ENCODE results near the gene BSDC1.
"Not testable (repeated sequence)": the region's sequence is repeated elsewhere in the genome, so short reads cannot be mapped to it uniquely, and the experiment has no call there.

Gene BSDC1

GRCh38 chr1:32394141-32394889 is at the start of gene BSDC1:
TSS of gene BSDC1 (minus strand) at chr1:32394441. CDS start at chr1:32394414, 27 bp downstream.
- peaks cover 7% of the 10 kb centered on the region; the same call in 1 of the 2 replicates for H3K4me1 ChIP-seq (ENCODE audit: control insufficient read depth, insufficient read depth, low read length)
- peak within 1 kb of the TSS; percentile 99 for H3K27ac ChIP-seq (ENCODE audit: low read depth, low read length)
- peaks cover 35% of the 10 kb centered on the region for H3K36me3 ChIP-seq (ENCODE audit: control insufficient read depth, insufficient read depth, low read length)
- H3K27me3 ChIP-seq (ENCODE audit: control insufficient read depth, insufficient read depth, low read length) = no peaks in the 10 kb centered on the region
- no peaks in the 10 kb centered on the region for H3K9me3 ChIP-seq (ENCODE audit: control insufficient read depth, insufficient read depth, low read length)
- peak within 1 kb of the TSS; percentile 94 for H3K9ac ChIP-seq (ENCODE audit: low read depth, low read length)
- H3K4me3 ChIP-seq (ENCODE audit: low read depth, low read length) = peak within 1 kb of the TSS; percentile 76

DNA sequence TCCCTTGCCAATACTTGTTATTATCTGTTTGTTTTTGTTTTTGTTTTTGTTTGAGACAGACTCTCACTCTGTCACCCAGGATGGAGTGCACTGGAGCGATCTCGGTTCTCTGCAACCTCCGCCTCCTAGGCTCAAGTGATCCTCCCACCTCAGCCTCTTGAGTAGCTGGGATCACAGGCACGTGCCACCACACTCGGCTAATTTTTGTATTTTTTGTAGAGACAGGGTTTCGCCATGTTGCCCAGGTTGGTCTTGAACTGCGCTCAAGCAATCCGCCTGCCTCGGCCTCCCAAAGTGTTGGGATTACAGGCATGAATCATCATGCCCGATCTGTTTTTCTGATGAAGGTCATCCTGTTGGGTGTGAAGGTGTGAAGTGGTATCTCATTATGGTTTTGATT is 47.2 kb upstream of the BSDC1 start:
- H3K4me3 ChIP-seq (ENCODE audit: low read depth, low read length); H3K9ac ChIP-seq (ENCODE audit: low read depth, low read length); H3K36me3 ChIP-seq (ENCODE audit: control insufficient read depth, insufficient read depth, low read length); H3K27ac ChIP-seq (ENCODE audit: low read depth, low read length); H3K9me3 ChIP-seq (ENCODE audit: control insufficient read depth, insufficient read depth, low read length); H3K27me3 ChIP-seq (ENCODE audit: control insufficient read depth, insufficient read depth, low read length): not testable (repeated sequence)
- H3K4me1 ChIP-seq (ENCODE audit: control insufficient read depth, insufficient read depth, low read length) = peaks cover 40% of the 10 kb centered on the region

DNA sequence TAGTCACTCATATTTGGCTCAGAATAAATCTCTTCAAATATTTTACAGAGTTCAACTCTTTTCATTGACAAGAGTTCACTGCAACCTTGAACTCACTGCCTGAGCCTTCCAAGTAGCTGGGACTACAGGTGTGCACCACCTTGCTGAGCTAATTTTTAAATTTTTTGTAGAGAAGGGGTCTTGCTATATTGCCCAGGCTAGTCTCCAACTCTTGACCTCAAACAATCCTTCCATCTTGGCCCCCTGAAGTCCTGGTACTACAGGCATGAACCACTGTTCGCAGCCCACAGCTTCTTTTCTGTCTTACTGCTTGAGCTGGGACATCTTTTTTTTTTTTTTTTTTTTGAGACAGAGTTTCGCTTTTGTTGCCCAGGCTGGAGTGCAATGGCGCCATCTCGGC is 44.5 kb upstream of the BSDC1 start:
- H3K9ac ChIP-seq (ENCODE audit: low read depth, low read length); H3K27me3 ChIP-seq (ENCODE audit: control insufficient read depth, insufficient read depth, low read length); H3K4me3 ChIP-seq (ENCODE audit: low read depth, low read length); H3K36me3 ChIP-seq (ENCODE audit: control insufficient read depth, insufficient read depth, low read length); H3K9me3 ChIP-seq (ENCODE audit: control insufficient read depth, insufficient read depth, low read length): not testable (repeated sequence)
- Histone ChIP-seq H3K4me1 (ENCODE audit: control insufficient read depth, insufficient read depth, low read length) (peaks cover 16% of the 10 kb centered on the region), H3K27ac (ENCODE audit: low read depth, low read length) (peak overlapping the region; percentile 94)

- Histone ChIP-seq H3K4me1 (ENCODE audit: control insufficient read depth, insufficient read depth, low read length) (peaks cover 11% of the 10 kb centered on the region), H3K9me3 (ENCODE audit: control insufficient read depth, insufficient read depth, low read length) (peaks cover 8% of the 10 kb centered on the region), H3K27ac (ENCODE audit: low read depth, low read length) (peak overlapping the region; percentile 94), H3K9ac (ENCODE audit: low read depth, low read length) (0 out of 2 replicates have a peak overlapping the region, but pooled peaks have one; percentile 2), H3K36me3 (ENCODE audit: control insufficient read depth, insufficient read depth, low read length) (no peaks in the 10 kb centered on the region), H3K4me3 (ENCODE audit: low read depth, low read length) (0 out of 2 replicates have a peak overlapping the region, but pooled peaks have one; percentile 28), H3K27me3 (ENCODE audit: control insufficient read depth, insufficient read depth, low read length) (no peaks in the 10 kb centered on the region)
These were observed 43.9 kb upstream of the BSDC1 start for GRCh38 chr1:32438136-32438535.

DNA sequence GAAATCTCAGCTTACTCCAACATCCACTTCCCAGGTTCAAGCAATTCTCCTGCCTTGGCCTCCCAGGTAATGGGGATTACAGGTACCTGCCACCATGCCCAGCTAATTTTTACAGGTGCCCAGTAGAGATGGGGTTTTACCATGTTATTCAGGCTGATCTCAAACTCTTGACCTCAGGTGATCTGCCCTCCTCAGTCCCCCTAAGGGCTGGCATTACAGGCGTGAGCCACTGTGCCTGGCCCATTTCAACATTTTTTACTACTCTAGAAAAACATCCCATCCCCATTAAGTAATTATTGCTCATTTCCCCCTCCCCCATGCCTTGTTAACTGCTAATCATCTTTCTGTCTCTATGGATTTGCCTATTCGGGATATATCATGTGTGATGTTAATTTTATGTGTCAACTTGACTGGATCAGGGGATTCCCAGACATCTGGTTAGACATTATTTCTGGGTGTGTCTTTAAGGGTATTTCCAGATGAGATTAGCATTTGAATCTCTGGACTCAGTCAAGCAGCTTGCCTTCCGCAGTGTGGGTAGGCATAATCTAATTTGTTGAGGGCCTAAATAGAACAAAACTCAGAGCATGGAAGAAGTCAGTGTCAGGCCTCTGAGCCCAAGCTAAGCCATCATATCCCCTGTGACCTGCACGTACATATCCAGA is 37.6 kb upstream of the BSDC1 start:
- H3K9me3 ChIP-seq (ENCODE audit: control insufficient read depth, insufficient read depth, low read length) = no peaks in the 10 kb centered on the region
- no peaks in the 10 kb centered on the region for H3K27me3 ChIP-seq (ENCODE audit: control insufficient read depth, insufficient read depth, low read length)
- no peak overlapping the region for H3K4me3 ChIP-seq (ENCODE audit: low read depth, low read length)
- no peak overlapping the region for H3K9ac ChIP-seq (ENCODE audit: low read depth, low read length)
- no peak overlapping the region for H3K27ac ChIP-seq (ENCODE audit: low read depth, low read length)
- no peaks in the 10 kb centered on the region for H3K4me1 ChIP-seq (ENCODE audit: control insufficient read depth, insufficient read depth, low read length)
- no peaks in the 10 kb centered on the region for H3K36me3 ChIP-seq (ENCODE audit: control insufficient read depth, insufficient read depth, low read length)

GRCh38 chr1:32427264-32427963 is 33.2 kb upstream of the BSDC1 start:
- Histone ChIP-seq H3K9ac (ENCODE audit: low read depth, low read length) (no peak overlapping the region), H3K4me1 (ENCODE audit: control insufficient read depth, insufficient read depth, low read length) (no peaks in the 10 kb centered on the region), H3K36me3 (ENCODE audit: control insufficient read depth, insufficient read depth, low read length) (no peaks in the 10 kb centered on the region), H3K27me3 (ENCODE audit: control insufficient read depth, insufficient read depth, low read length) (no peaks in the 10 kb centered on the region), H3K4me3 (ENCODE audit: low read depth, low read length) (no peak overlapping the region), H3K9me3 (ENCODE audit: control insufficient read depth, insufficient read depth, low read length) (no peaks in the 10 kb centered on the region), H3K27ac (ENCODE audit: low read depth, low read length) (no peak overlapping the region)

GRCh38 chr1:32426489-32427255 is 32.4 kb upstream of the BSDC1 start:
- H3K27ac ChIP-seq (ENCODE audit: low read depth, low read length) = no peak overlapping the region
- H3K4me1 ChIP-seq (ENCODE audit: control insufficient read depth, insufficient read depth, low read length) = no peaks in the 10 kb centered on the region
- no peaks in the 10 kb centered on the region for H3K9me3 ChIP-seq (ENCODE audit: control insufficient read depth, insufficient read depth, low read length)
- no peaks in the 10 kb centered on the region for H3K36me3 ChIP-seq (ENCODE audit: control insufficient read depth, insufficient read depth, low read length)
- H3K4me3 ChIP-seq (ENCODE audit: low read depth, low read length) = no peak overlapping the region
- no peaks in the 10 kb centered on the region for H3K27me3 ChIP-seq (ENCODE audit: control insufficient read depth, insufficient read depth, low read length)
- H3K9ac ChIP-seq (ENCODE audit: low read depth, low read length) = no peak overlapping the region

- Histone ChIP-seq H3K27me3 (ENCODE audit: control insufficient read depth, insufficient read depth, low read length) (no peaks in the 10 kb centered on the region), H3K27ac (ENCODE audit: low read depth, low read length) (no peak overlapping the region), H3K9ac (ENCODE audit: low read depth, low read length) (no peak overlapping the region), H3K4me3 (ENCODE audit: low read depth, low read length) (no peak overlapping the region), H3K9me3 (ENCODE audit: control insufficient read depth, insufficient read depth, low read length) (peaks cover 19% of the 10 kb centered on the region), H3K36me3 (ENCODE audit: control insufficient read depth, insufficient read depth, low read length) (no peaks in the 10 kb centered on the region), H3K4me1 (ENCODE audit: control insufficient read depth, insufficient read depth, low read length) (no peaks in the 10 kb centered on the region)
These were observed 27.5 kb upstream of the BSDC1 start for GRCh38 chr1:32421775-32422174.

- no peak overlapping the region for H3K9ac ChIP-seq (ENCODE audit: low read depth, low read length)
- H3K4me1 ChIP-seq (ENCODE audit: control insufficient read depth, insufficient read depth, low read length) = no peaks in the 10 kb centered on the region
- H3K4me3 ChIP-seq (ENCODE audit: low read depth, low read length) = no peak overlapping the region
- no peaks in the 10 kb centered on the region for H3K27me3 ChIP-seq (ENCODE audit: control insufficient read depth, insufficient read depth, low read length)
- H3K9me3 ChIP-seq (ENCODE audit: control insufficient read depth, insufficient read depth, low read length) = peaks cover 43% of the 10 kb centered on the region
- no peak overlapping the region for H3K27ac ChIP-seq (ENCODE audit: low read depth, low read length)
- no peaks in the 10 kb centered on the region for H3K36me3 ChIP-seq (ENCODE audit: control insufficient read depth, insufficient read depth, low read length)
These were observed 20.1 kb upstream of the BSDC1 start for GRCh38 chr1:32414186-32414886.

DNA sequence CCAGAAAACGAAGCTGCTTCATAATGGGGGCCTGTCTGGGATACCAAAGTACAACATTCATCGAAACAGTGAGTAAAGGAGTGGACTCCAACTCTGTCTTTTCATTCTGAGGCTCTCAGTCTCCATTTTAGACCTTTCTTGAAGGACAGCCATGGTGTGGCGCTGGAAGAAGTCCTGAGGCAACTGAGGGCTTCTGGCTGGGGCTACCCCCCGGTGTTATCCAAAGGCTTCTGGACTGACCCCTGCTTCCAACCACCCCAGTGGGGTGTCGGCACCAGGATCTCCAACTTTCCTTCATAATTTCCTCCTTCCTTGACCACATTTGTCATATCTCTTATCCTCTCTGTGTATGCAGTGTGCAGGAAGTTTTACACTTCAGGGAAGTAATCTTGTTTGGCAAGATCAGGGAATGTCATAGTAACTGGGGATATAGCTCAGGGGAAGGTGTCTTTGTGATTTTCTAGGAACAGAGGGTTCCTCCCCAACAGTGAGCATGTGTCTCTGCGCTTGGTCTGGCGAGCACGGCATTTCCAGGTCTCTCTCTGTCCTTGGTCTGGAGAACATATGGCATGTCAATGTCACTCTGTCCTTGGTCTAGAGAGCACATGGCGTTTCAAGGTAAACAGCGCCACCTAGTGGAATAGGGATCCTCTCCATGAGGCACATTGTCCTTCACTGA is 19.4 kb upstream of the BSDC1 start:
- no peak overlapping the region for H3K27ac ChIP-seq (ENCODE audit: low read depth, low read length)
- no peaks in the 10 kb centered on the region for H3K4me1 ChIP-seq (ENCODE audit: control insufficient read depth, insufficient read depth, low read length)
- no peak overlapping the region for H3K9ac ChIP-seq (ENCODE audit: low read depth, low read length)
- H3K9me3 ChIP-seq (ENCODE audit: control insufficient read depth, insufficient read depth, low read length) = peaks cover 40% of the 10 kb centered on the region
- H3K4me3 ChIP-seq (ENCODE audit: low read depth, low read length) = no peak overlapping the region
- no peaks in the 10 kb centered on the region for H3K36me3 ChIP-seq (ENCODE audit: control insufficient read depth, insufficient read depth, low read length)
- no peaks in the 10 kb centered on the region for H3K27me3 ChIP-seq (ENCODE audit: control insufficient read depth, insufficient read depth, low read length)

Data from HUES48 (cell line).